GM18951 (cell line): Measurements from ENCODE around the gene ZNF408.

Experiments used
- POLR2A ChIP-seq: IDR thresholded peaks from 4 replicates; pipeline ENCODE4 v1.6.1; 2011; ENCODE audit warnings: mild to moderate bottlenecking; ENCODE audit not compliant: insufficient read length, insufficient read depth; ENCODE audit errors: extremely low read depth
- in situ Hi-C: fragments of 300-500 bp; cut with MboI; formaldehyde crosslinking; loops from one replicate; pipeline ENCODE4 v1.12.0; 2022; ENCODE audit warnings: low sequenced_read_pairs, mixed read lengths, inconsistent platforms; ENCODE audit not compliant: unreplicated experiment

Gene ZNF408

GRCh38 chr11:46671958-46672315 is 28.9 kb upstream of the ZNF408 start:
- in situ Hi-C loops, result no loop called here
- TF ChIP-seq POLR2A, result no peak

GRCh38 chr11:46672381-46672839 is 28.4 kb upstream of the ZNF408 start:
- in situ Hi-C loops, result no loop called here

GRCh38 chr11:46673713-46674462 is 26.9 kb upstream of the ZNF408 start:
- no peak for TF ChIP-seq POLR2A
- in situ Hi-C loops, result no loop called here

More at GRCh38 chr11:46672381-46672839, 28.4 kb upstream of the ZNF408 start:
- TF ChIP-seq POLR2A, result no peak

- in situ Hi-C loops, result no loop called here
- no peak for TF ChIP-seq POLR2A
Observed at GRCh38 chr11:46674463-46675287, 26.2 kb upstream of the ZNF408 start.

GRCh38 chr11:46675288-46675851 is 25.5 kb upstream of the ZNF408 start:
- TF ChIP-seq POLR2A, result no peak
- in situ Hi-C loops, result no loop called here

- no peak for TF ChIP-seq POLR2A
- in situ Hi-C loops, result no loop called here
Observed at GRCh38 chr11:46675949-46676348, 24.9 kb upstream of the ZNF408 start.

- in situ Hi-C loops, result no loop called here
- TF ChIP-seq POLR2A, result no peak
Observed at GRCh38 chr11:46676436-46677158, 24.2 kb upstream of the ZNF408 start.

- in situ Hi-C loops, result no loop called here
Observed at GRCh38 chr11:46677169-46677568, 23.7 kb upstream of the ZNF408 start.

GRCh38 chr11:46677991-46678740 is 22.7 kb upstream of the ZNF408 start:
- in situ Hi-C loops, result no loop called here

More at GRCh38 chr11:46677169-46677568, 23.7 kb upstream of the ZNF408 start:
- TF ChIP-seq POLR2A, result no peak

GRCh38 chr11:46678741-46679130 is 22.1 kb upstream of the ZNF408 start:
- in situ Hi-C loops, result no loop called here
- no peak for TF ChIP-seq POLR2A

More at GRCh38 chr11:46677991-46678740, 22.7 kb upstream of the ZNF408 start:
- no peak for TF ChIP-seq POLR2A

- no peak for TF ChIP-seq POLR2A
- in situ Hi-C loops, result no loop called here
Observed at GRCh38 chr11:46679241-46680163, 21.3 kb upstream of the ZNF408 start.
